Measurements from ENCODE around the gene AMOT. TPM values are rescaled to one million over a fixed set of nuclear protein-coding genes. Genes with fewer than 3 reads are reported as not detected.

The AMOT gene
- total RNA-seq, 4 donors from 2014 or later, result 3.2 to 14.8 (median 8.3) TPM

DNA sequence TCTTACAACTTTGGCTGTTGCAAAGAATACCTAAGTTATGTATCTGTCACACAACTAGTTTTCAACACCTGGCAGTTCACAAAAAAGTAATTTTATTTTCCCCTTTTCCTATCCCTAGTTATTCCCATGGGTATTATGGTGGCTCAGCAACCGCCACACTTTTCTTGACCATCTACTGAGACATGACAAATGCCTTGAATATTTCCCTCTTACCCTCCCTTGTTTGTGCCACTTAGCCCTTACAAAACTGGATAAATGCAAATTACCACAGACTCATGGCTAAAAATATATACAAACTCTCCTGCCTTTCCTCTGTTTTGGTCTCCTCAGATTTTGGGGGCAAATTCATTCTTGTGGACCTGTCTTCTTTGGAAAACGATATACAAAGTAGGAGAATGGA, 72.1 kb downstream of the AMOT start:
- TF ChIP-seq, protein P1, sequence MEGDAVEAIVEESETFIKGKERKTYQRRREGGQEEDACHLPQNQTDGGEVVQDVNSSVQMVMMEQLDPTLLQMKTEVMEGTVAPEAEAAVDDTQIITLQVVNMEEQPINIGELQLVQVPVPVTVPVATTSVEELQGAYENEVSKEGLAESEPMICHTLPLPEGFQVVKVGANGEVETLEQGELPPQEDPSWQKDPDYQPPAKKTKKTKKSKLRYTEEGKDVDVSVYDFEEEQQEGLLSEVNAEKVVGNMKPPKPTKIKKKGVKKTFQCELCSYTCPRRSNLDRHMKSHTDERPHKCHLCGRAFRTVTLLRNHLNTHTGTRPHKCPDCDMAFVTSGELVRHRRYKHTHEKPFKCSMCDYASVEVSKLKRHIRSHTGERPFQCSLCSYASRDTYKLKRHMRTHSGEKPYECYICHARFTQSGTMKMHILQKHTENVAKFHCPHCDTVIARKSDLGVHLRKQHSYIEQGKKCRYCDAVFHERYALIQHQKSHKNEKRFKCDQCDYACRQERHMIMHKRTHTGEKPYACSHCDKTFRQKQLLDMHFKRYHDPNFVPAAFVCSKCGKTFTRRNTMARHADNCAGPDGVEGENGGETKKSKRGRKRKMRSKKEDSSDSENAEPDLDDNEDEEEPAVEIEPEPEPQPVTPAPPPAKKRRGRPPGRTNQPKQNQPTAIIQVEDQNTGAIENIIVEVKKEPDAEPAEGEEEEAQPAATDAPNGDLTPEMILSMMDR (IDR thresholded peaks at IDR 0.05), result no peak
- DNase-seq (ENCODE audit: low spot score) (no peak), ATAC-seq (ENCODE audit: low FRiP score) (no peak)

DNA sequence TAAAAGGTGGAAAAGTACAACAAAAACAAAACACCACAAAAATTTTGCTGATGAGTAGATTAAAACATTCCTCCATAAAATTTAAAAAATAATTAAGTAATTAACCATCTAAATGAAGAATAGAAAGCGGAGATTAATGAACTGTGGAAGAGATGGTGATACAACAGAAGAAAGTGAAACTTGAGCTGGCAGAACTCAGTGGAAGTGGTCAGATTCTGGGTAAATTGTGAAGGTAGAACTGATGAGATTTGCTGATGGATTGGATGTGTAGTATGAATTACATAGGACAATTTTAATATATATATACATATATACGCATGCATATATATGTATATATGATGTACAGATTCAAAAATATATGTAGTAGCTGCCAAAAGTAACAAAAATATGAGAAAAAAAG, 73.9 kb downstream of the AMOT start:
- no peak for DNase-seq (ENCODE audit: low spot score)
- no peak for ATAC-seq (ENCODE audit: low FRiP score)
- TF ChIP-seq, protein P1 (IDR thresholded peaks at IDR 0.05), result no peak

DNA sequence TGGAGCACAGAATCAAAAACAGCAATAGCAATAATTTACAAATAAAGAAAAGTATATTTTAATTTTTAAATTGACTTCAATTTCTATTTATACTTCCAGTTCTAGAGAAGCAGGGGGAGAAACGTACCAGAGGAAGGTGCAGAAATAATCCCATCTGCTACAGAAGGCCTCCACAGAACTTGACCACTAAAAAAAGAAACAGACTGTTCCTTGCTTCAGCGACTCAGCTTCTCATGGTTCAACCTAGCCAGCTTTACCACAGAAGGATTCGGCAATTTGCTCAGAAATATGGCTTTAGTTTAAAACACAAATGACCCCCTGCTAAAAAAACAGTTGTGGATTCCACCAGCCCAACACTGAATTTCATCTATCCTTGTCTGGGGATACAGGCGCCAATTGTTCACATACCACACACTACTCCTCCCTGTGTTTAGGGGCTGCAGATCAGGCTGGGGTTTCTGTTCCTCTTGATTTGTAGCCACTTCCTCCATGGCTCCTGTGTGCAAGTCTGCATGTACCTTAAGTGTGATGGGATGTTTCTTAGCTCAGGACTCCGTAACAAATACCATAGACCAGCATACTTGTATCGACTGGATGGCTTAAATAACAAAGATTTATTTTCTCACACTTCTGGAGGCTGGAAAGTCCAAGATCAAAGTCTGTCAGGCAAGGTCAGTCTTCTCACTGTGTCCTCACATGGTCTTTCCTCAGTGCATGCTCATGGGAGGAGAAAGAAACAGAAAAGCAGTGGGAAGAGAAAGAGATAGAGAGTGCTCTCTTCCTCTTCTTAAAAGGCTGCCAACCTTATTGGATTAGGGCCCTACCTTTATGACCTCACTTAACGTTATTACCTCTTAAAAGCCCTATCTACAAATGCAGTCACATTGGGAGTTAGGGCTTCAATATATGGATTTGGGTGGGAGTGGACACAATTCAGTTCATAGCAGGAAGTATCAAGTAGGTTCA, 79.1 kb downstream of the AMOT start:
- ATAC-seq (ENCODE audit: low FRiP score) (no peak), DNase-seq (ENCODE audit: low spot score) (no peak)
- TF ChIP-seq, protein P1 (IDR thresholded peaks at IDR 0.05), result no peak

DNA sequence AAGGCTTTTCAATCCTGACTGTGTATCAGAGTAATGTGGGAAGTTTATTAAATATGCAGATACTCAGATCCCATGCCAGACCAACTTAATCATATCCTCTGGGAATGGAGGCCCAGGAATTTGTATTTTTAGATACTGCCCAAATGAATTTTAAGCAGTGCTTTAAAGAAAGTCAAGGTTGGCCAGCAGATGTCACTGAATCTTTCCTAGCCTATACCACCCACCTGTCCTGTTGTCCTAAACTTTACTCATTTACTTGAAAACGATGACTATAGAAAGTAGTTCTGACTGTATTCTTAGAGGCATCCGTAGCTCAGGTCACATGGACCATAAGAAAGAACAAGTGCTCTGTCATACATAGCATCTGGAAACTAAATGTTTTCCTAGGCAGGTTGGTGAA, 79.9 kb downstream of the AMOT start:
- DNase-seq (ENCODE audit: low spot score) (no peak), ATAC-seq (ENCODE audit: low FRiP score) (no peak)
- TF ChIP-seq, protein P1 (IDR thresholded peaks at IDR 0.05), result no peak

DNA sequence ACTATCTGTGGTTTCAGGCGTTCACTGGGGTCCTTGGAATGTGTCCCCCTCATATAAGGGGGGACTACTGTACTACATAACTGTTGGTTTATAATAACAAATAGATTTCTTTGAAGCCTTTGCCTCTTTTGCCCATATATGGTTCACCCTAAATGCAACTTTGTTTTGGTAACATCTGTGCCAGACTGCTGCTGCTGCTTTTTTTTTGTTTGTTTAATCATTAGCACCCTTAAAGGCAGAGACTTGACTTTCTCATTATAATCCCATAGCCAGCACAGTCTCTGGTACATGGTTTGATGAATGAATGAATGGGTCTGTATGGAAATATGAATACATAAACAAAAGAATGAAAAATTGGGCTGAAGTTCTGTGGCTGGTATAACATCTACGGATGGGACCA, 80.7 kb downstream of the AMOT start:
- no peak for ATAC-seq (ENCODE audit: low FRiP score)
- TF ChIP-seq, protein P1 (IDR thresholded peaks at IDR 0.05), result no peak
- no peak for DNase-seq (ENCODE audit: low spot score)

DNA sequence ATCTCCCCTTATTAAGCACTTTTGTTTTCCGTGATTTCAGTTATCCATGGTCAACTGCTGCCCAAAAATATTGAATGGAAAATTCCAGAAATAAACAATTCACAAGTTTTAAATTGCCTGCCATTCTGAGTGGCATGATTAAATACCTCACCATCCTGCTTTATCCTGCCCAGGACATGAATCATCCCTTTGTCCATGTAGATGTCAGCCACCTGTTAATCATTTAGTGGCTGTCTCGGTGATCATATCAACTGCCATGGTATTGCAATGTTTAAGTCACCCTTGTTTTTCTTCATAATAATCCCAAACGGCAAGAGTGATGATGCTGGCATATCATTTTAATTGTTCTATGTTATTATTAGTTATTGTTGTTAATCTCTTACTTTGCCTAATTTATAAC, 81.1 kb downstream of the AMOT start:
- no peak for ATAC-seq (ENCODE audit: low FRiP score)
- TF ChIP-seq, protein P1 (IDR thresholded peaks at IDR 0.05), result no peak
- no peak for DNase-seq (ENCODE audit: low spot score)

DNA sequence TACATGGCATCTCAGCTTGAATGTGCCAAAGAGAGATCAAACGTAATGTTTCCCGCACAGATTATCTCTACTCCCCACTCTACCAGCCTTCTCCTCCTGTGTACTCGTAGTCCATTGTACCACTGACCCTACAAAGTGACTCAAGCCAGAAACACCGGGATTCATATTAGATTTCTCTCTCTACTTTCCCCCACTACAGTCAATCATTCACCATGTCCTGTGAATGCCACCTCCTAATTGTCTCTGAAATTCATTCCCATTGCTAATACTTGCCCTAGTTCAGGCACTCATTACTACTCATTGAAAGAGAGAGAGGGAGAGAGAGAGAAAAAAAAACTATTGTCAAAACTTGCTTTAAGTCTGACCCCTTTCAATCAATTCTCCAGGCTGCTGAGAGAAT, 82.7 kb downstream of the AMOT start:
- DNase-seq (ENCODE audit: low spot score), result no peak
- TF ChIP-seq, protein P1 (IDR thresholded peaks at IDR 0.05), result no peak

More for the DNA sequence above, 82.7 kb downstream of the AMOT start:
- ATAC-seq (ENCODE audit: low FRiP score), result no peak

Data from omental fat pad (tissue), 4 donors.